ENCODE data around the gene C3.
"Not testable (repeated sequence)": the region's sequence is repeated elsewhere in the genome, so short reads cannot be mapped to it uniquely, and the experiment has no call there.

C3 gene

DNA sequence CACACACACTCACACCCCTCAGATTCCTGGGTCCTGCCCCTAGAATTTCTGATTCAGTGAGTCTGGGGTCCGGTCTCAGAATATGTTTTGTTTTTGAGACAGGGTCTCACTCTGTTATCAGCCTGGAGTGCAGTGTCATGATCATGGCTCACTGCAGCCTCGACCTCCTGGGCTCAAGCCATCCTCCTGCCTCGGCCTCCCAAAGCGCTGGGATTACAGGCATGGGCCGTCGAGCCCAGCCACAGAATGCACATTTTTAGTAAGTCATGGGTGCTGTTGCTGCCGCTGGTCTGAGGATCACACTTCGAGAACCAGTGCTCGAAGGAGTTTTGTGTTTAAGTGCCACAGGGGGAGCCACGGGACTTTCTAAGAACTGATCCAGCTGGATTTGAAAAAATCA lies 28.4 kb downstream of the C3 start:
- no peak for DNase-seq (ENCODE audit: low spot score)

DNA sequence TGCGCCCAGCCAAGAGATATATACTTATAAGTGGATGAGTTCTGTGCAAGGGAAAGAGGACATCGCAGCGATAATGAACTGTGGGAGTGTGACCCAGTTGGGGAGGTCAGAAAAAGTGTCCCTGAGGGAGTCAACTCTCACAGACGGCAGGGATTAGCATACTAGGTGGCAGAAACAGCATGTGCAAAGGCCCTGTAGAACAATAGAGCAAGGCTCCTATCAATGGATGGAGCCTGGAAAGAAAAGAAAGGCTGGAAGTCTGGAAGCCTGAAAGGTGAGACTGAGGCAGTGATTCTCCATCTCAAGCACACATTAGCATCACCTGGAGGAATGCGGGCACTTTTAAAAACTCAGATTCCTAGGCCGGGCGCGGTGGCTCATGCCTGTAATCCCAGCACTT lies 29.1 kb downstream of the C3 start:
- DNase-seq (ENCODE audit: low spot score): no peak

DNA sequence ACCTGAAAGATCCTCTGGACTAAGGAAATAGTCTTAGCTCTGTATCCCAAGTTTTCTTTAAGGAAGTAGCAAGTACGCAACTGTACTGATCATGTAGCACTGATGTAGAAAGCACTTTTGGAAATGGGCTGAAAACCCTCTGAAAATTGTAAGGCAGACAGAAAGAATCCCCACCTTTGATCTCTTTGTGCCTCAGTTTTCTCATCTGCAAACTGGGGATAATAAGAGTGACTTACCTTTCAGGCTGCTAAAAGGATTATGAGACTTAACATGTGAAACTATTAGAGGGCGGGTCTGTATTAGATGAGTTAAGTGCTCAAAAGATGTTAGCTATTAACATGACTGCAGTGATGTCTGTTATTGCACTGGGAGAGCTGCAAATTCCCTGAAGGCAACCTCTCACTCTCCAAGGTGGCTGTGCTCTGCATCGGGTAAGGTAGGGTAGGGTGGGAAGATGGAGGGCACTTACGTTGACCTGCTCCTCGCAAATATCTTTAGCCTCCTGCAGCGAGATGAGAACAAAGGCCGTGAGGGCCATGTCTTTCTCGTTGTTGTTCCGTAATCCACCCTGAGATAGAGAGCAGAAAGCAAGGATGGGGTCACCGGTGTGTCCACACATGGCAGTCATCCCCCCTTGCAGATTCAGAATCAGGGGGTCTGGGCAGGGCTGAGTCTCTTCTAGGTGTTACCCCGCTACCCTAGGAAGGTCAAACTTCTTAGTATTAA lies 30.1 kb downstream of the C3 start:
- no peak for DNase-seq (ENCODE audit: low spot score)

DNA sequence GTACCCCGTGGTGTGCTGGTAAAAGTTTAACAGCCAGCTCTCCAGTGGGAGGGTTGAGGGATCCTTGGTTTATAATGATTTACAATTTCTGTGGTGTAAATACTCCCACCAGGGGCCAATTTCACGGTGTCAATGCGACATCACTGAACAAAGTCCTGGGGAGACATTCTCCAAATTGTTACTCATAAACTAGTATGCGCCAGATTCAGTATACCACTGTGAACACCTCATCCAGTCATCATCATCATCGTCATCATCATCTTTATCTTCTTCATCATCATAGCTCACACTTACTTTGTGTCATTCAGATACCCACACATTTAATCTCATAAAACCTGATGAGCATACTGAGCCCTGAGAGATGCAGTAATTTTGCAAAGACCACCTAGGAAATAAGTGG lies 33.3 kb downstream of the C3 start:
- DNase-seq (ENCODE audit: low spot score): no peak

DNA sequence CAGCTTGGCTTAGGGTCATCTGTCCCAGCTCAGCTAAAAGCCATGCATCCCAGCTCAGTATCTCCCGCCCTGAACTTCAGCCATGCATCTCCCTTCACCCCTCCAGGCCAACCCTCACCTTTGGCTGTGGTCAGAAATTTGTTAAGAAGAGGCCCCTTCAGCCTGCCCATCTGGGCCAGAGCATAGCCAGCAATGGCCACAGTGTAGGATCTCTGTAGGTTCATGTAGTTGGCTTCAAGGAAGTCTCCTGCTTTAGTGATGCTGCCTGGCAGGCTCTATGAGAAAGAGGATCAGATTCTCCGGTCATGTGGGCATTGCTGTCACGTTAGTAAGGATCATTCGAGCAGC lies 33.8 kb downstream of the C3 start:
- DNase-seq (ENCODE audit: low spot score): no peak

DNA sequence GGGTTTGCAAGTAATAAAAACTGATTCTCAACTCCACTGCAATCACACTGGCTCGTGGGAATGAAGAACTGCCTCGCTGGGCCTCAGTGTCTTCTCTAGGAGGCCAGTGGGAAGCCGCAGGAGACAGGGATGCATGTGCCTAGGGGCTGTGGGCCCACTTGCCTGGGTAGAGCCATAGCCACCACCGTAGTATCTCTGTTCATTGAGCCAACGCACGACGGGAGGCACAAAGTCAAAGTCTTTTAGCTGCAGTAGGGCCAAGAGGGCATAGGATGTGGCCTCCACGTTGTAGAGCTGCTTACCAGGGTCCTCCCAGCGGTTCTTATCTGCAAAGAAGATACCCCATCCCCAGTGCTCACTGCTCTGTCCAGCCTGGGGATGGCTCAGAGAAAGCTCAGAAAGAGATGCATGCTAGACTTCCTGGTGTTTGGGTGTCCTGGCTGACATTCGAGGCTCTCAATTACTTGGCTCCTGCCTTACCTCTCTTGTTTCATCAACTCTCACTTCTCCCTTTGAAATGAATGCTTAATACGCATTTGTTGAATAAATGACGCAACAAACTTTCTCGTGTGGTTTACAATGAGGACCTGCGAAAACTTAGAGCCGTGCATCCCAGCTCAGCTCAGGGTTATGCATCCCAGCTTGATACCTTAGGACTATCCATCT lies 34.4 kb downstream of the C3 start:
- no peak for DNase-seq (ENCODE audit: low spot score)

DNA sequence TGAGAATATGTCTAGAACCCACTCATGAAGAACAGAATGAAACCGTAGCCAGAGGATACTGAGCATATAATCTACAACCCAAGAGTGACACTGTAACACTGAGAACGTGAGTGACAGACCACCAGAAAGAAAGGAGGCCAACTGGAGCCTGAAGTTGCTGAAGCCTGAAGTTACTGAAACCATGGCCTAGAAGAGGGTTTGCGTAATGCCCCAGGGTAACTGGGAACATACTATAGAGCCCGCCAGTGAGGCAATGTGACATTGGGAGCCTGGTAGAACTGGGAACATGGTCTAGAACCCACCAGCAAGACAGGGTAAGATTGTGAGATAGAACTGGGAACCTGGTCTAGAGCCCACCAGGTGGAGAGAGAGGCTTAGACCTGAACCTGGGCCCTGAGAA lies 35.0 kb downstream of the C3 start:
- no peak for DNase-seq (ENCODE audit: low spot score)

DNA sequence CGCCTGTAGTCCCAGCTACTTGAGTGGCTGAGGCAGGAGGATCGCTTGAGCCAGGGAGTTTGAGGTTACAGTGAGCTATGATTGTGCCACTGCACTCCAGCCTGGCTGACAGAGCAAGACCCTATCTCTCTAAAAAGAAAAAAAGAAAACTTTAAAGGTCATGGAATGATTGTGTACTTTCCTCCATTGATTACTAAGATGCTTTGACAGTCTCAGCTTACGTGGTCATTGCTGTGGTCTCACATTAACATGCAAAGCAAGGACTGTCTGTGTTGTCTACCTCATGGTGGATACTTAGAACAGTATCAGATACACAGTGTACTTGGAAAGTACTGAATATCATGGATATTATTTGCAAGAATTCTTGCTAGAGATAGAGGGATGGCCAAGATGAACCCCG lies 36.5 kb downstream of the C3 start:
- DNase-seq (ENCODE audit: low spot score): no peak

DNA sequence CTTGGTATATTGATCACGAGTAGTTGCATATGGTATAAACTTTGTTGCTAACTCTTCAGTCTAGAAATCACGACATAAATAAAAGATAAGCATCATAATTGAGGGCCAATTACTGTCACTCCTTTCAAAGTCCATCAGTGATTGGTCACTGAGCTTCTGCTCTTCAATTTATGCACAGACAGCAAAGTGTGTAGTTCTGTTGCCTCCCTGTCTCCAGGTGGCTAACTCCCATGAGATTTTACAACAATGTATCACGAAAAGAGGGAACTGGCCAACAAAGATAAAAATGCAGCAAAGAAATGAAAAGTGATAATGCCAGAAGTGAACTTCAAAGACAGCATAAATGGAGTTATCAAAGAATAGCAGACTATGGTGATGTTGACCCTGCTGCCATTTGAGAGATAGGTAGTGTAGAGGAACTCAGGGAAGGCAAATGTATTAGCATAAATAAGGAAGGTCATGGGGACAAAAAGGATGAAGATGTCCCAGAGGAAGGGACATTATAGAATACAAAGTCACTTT lies 37.8 kb downstream of the C3 start:
- DNase-seq (ENCODE audit: low spot score): no peak

DNA sequence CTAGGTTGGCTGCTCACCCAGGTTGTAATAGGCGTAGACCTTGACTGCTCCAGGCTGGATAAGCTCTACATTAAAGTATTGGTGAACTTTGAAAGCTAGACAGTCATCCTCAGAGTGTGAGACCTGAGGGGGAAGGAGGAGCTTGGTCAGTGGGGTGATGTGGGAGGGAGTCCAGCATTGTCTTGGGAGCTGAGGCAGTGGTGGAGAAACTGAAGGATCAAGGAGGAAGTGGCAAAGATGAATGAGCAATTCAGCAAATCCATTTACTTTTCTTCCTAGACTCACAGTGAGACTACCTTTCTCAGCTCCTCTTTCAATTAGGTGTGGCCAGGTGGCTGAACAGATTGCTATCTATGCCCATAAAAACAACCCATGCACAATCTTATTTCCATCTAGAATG lies 40.3 kb downstream of the C3 start:
- no peak for DNase-seq (ENCODE audit: low spot score)

DNA sequence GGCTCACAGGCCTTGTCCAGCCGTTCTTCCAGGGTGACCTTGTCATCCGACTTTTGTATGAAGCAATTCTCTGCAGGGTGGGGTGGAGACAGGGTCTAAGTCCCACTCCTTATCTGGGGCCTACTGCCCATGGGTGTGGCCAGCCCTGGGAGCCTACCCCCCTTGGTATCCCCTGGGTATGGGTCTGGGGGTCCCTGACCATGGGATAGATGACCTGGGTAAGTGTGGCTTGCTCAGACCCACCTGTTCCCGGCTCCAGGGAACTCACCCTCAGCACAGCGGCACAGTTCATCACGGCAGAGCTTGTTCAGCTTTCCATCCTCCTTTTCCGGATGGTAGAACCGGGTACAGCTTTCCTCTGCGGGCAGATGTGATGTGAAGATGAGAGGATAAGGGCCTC lies 41.3 kb downstream of the C3 start:
- no peak for DNase-seq (ENCODE audit: low spot score)

DNA sequence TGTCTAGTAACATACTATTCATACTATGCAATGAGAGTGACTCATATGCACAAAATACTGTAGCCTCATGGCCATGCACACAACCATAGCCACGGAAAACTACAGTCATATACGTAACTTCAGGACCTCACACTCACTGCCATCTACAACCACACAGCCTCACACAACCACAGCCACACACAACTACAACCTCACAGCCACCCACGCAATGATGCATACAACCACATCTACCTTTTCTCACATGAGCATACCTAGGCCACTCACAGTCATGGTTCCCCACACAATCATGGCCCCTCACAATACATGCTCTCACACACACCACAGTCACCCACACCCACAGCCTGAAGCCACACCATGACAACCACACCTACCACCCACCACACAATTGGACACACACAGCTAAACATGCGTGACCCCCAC lies 41.8 kb downstream of the C3 start:
- peak; percentile 27 for DNase-seq (ENCODE audit: low spot score)

DNA sequence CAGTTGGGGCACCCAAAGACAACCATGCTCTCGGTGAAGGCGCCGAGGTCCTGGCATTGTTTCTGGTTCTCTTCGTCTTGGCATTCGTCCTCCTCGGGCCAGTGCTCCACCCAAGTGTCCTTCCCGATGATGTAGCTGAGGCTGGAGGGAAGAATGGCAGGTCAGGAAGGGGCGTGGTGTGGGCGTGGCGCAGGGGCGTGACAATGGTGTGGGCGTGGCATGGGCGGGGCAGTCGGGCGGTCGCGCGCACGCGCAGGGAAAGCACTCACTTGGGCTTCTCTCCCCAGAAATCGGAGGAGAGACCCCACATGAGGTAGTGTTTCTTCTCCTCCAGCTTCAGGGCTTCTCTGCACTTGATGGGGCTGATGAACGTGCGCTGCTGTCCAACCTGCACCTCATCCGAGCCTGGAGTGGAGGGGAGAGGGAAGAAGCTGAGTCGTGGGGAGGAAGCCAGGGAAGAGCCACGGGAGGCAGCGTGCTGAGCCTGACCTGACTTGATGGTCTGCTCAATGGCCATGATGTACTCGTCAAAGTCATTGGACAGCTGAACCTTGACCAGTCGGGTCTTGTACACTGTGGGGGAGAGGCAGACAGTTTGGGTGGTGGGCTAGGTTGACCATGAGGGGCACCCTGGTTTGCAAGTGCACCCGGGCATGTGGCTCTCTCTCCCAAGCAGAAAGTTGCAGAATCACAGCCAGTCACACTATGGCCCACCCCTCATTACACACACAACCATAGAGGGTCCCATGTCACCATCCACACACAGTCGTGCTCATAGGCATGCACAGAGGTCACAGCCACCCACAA lies 42.4 kb downstream of the C3 start:
- DNase-seq (ENCODE audit: low spot score): peak; percentile 33

DNA sequence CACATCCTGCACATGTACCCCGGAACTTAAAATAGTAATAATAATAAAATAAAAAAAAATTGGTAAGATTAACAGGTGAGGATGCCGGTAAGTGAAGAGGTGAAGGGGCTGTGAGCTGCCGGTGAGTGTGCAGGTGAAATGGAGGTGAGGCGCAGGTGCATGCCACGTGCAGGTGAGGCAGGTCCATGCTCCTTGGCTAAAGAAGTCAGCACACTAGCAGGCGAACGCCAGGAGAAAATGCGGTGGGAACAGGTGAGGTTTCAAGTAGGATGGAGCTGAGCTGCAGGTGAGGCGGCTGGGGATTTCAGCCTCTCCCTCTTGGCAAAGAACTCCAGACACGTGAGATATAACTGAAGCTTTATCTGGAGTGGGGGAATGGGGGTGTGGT lies 43.0 kb downstream of the C3 start:
- DNase-seq (ENCODE audit: low spot score): no peak

DNA sequence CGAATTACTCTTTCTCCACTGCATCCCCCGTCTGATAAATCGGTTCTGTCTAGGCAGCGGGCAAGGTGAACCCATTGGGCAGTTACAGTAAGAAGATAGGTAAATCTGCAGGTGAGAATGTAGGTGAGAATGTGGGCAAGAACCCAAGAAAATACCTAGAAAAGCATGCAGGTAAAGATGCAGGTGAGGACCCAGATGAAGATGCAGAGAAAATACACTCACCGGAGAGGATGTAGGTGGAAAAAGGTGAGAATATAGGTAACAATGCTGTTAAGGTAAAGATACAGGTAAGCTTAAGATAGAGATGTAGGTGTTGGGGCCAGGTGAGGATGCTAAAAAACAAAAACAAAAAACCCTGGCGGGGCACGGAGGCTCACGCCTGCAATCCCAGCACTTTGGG lies 44.2 kb downstream of the C3 start:
- DNase-seq (ENCODE audit: low spot score): no peak

DNA sequence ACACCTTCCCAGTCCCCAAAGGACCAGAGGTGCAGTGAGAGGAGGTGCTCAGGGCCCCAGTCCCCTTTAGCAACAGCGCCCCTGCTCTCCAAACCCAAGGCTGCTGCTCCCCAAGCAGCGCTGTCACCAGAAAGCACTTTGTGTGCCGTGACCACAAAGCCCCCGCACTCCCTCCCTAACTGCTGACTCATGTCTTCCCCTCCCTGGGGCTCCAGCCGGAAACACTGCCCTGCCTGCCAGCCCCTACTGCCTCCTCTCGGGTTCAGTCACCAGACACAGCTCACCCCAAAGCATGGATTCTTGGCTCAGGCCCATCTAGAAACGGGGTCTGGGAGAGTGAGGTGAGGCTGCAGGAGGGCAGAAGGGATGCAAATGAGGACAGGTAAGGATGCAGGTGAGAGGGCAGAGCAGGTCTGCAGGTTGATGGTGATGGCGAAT lies 45.6 kb downstream of the C3 start:
- peak; percentile 91 for DNase-seq (ENCODE audit: low spot score)

DNA sequence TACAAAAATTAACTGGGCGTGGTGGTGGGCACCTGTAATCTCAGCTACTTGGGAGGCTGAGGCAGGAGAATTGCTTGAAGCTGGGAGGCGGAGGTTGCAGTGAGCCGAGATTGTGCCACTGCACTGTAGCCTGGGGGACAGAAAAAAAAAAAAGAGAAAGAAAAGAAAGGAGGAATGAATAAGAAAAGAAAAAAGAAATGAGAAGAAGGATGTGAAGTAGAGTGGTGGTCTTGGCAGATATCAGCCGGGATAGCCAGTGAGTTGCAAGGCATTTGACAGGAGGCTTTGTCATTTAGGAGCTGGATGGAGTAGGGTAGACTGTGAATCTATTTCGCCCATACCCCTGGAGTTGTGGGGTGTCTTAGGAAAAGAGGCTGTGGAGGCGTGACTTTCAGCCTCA lies 46.0 kb downstream of the C3 start:
- DNase-seq (ENCODE audit: low spot score): not testable (repeated sequence)

DNA sequence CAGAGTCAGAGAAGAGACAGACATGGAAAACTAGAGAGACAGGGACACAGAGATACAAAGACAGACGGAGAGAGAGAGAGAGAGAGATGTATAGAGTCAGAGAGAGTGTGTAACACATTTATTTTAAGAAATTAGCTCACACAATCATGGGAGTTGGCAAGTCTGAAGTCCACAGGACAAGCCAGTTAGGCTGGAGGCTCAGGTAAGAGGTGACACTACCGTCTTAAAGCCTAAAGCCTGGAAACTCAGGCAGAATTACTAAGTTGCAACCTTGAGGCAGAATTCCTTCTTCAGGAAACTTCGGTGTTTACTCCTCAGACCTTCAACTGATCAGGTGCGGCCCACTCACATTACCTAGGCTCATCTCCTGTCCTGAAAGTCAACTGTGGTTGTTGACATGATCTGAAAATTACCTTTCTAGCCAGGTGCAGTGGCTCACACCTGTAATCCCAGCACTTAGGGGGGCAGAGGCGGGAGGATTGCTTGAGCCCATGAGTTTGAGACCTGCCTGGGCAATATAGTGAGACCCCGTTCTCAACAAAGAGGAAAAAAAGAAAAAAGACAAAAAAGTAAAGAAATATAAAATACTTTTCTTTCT lies 47.7 kb downstream of the C3 start:
- DNase-seq (ENCODE audit: low spot score): no peak

DNA sequence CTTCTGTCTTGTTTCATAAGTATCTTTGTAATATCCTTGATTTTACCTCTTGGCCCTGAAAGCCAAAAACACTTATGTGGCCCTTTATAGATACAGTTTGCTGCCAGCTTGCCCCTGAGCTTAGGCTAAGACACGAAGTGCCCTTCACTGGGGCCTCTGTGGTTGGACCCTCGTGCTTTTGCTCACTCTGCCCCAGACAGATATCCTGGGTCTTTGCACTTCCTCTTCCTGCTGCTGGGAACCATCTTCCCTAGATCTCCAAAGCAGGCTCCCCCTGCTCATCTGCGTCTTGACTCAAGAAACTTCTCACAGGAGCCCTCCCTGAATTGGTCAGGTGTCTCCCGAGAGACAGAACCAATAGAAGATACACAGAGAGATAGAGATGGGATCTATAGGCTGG lies 48.5 kb downstream of the C3 start:
- DNase-seq (ENCODE audit: low spot score): no peak

DNA sequence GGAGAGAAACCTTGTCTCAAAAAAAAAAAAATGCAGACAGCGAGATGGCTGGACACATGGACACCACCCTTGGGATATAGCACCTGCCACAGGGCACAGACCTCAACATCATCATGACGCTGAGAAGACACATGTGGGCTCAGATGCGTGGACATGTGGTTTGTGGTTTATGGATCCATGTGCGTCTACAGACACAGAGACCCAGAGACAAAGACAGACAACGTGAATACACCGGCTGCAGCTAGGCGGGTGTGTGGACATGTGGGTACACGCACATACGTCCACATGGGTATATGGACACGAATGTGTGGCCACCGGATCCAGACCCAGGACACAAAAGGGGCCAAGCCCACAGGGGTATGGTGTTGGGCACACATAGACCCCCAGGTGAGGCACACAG lies 51.8 kb downstream of the C3 start:
- no peak for DNase-seq (ENCODE audit: low spot score)

DNA sequence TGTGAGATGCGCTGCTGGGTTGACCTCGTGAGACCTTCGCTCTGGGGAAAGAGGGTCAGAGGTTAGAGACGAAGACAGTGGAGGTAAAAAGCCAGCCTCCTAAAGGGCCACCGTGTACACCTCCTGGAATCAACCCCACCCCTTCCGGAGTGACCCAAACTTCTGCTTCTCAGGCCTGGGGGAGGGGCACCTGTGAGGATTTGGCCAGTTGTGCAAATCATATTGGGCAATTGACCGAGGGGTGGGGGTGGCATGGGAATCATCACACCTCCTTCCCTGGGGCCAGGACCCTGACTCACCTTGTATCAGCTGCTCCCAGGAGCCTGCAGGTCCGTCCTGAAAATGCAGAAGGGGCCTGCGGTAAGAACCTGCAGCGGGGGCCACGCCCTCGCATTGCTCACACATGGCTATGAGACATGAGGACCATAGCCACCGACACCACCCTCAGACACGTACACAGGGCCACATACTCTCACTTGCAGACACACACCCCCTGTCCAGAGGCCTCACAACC lies 53.3 kb downstream of the C3 start:
- peak; percentile 59 for DNase-seq (ENCODE audit: low spot score)

DNA sequence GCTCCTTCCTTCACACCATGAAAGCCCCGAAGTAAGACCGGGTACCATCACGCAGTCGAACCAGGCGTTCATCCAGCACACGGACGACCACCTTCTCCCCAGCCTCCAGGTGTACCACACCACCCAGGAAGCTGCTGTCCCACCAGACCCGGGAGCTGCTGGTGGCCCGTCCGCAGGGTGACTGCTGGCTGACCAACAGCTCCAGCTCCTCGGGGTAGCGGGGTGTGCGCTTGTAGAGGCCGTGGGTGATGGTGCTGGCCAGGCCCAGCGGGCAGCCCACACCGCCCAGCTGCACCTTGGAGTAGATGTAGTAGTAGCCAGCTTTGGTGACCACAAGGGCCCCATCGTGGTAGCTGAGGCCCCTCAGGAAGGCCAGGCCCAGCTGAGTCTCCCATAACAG lies 55.5 kb downstream of the C3 start:
- no peak for DNase-seq (ENCODE audit: low spot score)
